Gastroesophageal sphincter (tissue), 4 donors: ENCODE results near the gene NOD2. TPM values are rescaled to one million over a fixed set of nuclear protein-coding genes. Genes with fewer than 3 reads are reported as not detected.

ENCODE experiments used
- ATAC-seq: fragments of 150-250 bp; one replicate; pipeline ENCODE4 v1.9.1; 2016; ENCODE audit warnings: mild to moderate bottlenecking, moderate library complexity
- H3K27ac ChIP-seq, 4 donors: fragments of 200-600 bp; sonication (generic) in 3 of 4; 1 replicate in 3 of 4; 2 replicates in 1 of 4; pipeline ENCODE4 v1.5.1; 2016 to 2019
- H3K27me3 ChIP-seq: fragments of 200-600 bp; sonication (generic); one replicate; pipeline ENCODE4 v1.5.1; 2019
- H3K36me3 ChIP-seq, 2 donors: fragments of 200-600 bp; sonication (generic); one replicate each; pipeline ENCODE4 v1.5.1; 2019; ENCODE audit warnings: control low read depth in 1 of 2
- H3K4me1 ChIP-seq, 3 donors: fragments of 200-600 bp; sonication (generic); 1 replicate in 2 of 3; 2 replicates in 1 of 3; pipeline ENCODE4 v1.5.1; 2016 to 2019; ENCODE audit warnings: control low read depth in 2 of 3
- H3K4me3 ChIP-seq, 2 donors: fragments of 200-600 bp; sonication (generic); one replicate each; pipeline ENCODE4 v1.5.1; 2019; ENCODE audit warnings: mild to moderate bottlenecking in 1 of 2, moderate library complexity in 1 of 2
- H3K9me3 ChIP-seq, 3 donors: fragments of 200-600 bp; sonication (generic); one replicate each; pipeline ENCODE4 v1.5.1; 2017 to 2019; ENCODE audit warnings: control low read depth in 2 of 3
- EP300 ChIP-seq: sonication (generic); formaldehyde crosslinking; IDR thresholded peaks from one replicate; pipeline ENCODE4 v1.6.1; 2017; ENCODE audit warnings: antibody characterized with exemption, mild to moderate bottlenecking
- POLR2A ChIP-seq, 2 donors: fragments of 450-650 bp; IDR thresholded peaks; one replicate each; pipeline ENCODE4 v1.6.1; 2017; ENCODE audit warnings: antibody characterized with exemption in 2 of 2, mild to moderate bottlenecking in 2 of 2, moderate library complexity in 1 of 2
- POLR2AphosphoS5 ChIP-seq: sonication (generic); formaldehyde crosslinking; IDR thresholded peaks from one replicate; pipeline ENCODE4 v1.6.1; 2017; ENCODE audit warnings: antibody characterized with exemption
- WGBS, 2 donors: methylation state at CpG; one replicate each; pipeline ENCODE4 v1.1.5; 2018; ENCODE audit warnings: low coverage in 1 of 2; 5-methylcytosine and 5-hydroxymethylcytosine counted together
- total RNA-seq, 4 donors: library from RNA; depleted of rRNA; stranded (reverse); fragments of >200 nt; gene quantifications; one replicate each; pipeline ENCODE4 v1.1.0, GENCODE V29; 2016
- TF ChIP-seq, protein P1 (sequence below), 4 experiments: fragments of 200-600 bp in 2 of 4; fragments of 450-650 bp in 2 of 4; sonication (generic) in 1 of 4; IDR thresholded peaks; one replicate each; pipeline ENCODE4 v1.5.1; 2017 to 2019; ENCODE audit warnings: antibody characterized with exemption in 4 of 4, mild to moderate bottlenecking in 2 of 4, moderate library complexity in 2 of 4

Gene NOD2
- total RNA-seq, 4 donors from 2014 or later, result 0.82 to 5.9 (median 3.5) TPM

DNA sequence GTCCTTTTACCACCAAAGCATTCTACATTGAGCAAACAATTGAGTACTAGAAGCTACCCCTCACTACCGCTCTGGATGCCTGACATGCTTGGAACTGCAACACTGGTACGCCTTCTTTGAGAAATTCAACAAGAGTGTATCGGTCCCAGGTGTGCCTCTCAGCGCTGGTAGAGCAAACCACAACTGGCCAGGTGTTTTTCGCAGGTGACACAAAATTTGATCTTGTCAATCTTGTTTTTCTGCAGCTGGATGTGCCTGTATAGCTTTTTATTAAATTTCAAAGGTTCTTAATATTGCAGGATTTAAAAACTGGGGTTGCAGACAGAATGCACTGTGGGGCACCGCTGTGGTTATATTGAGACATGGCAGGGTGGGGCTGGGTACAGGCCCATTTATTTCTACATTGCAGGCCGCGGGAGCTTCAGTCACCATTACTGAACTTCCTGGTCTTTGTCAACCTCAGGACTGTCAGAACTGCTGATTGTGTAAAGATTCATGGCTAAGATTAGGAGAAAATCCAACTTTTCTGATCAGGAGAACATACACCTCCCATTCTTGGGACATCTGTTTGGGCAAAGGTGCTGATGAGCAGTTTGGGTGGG lies 7.8 kb upstream of the NOD2 start:
- no peak for ATAC-seq
- Histone ChIP-seq H3K27ac (no peak overlapping the region), H3K4me3 (no peak overlapping the region), H3K27me3 (no peaks in the 10 kb centered on the region), H3K36me3 (no peaks in the 10 kb centered on the region), H3K9me3 (no peaks in the 10 kb centered on the region), H3K4me1 (no peaks in the 10 kb centered on the region)
- WGBS, 2 donors, result 86 to 96% methylated on average over 5 of the region's 8 CpGs
- TF ChIP-seq POLR2A (IDR thresholded peaks at IDR 0.05), result no peak
- no peak for TF ChIP-seq POLR2AphosphoS5
- no peak for TF ChIP-seq EP300
- TF ChIP-seq, protein P1, sequence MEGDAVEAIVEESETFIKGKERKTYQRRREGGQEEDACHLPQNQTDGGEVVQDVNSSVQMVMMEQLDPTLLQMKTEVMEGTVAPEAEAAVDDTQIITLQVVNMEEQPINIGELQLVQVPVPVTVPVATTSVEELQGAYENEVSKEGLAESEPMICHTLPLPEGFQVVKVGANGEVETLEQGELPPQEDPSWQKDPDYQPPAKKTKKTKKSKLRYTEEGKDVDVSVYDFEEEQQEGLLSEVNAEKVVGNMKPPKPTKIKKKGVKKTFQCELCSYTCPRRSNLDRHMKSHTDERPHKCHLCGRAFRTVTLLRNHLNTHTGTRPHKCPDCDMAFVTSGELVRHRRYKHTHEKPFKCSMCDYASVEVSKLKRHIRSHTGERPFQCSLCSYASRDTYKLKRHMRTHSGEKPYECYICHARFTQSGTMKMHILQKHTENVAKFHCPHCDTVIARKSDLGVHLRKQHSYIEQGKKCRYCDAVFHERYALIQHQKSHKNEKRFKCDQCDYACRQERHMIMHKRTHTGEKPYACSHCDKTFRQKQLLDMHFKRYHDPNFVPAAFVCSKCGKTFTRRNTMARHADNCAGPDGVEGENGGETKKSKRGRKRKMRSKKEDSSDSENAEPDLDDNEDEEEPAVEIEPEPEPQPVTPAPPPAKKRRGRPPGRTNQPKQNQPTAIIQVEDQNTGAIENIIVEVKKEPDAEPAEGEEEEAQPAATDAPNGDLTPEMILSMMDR (IDR thresholded peaks at IDR 0.05), result no peak

DNA sequence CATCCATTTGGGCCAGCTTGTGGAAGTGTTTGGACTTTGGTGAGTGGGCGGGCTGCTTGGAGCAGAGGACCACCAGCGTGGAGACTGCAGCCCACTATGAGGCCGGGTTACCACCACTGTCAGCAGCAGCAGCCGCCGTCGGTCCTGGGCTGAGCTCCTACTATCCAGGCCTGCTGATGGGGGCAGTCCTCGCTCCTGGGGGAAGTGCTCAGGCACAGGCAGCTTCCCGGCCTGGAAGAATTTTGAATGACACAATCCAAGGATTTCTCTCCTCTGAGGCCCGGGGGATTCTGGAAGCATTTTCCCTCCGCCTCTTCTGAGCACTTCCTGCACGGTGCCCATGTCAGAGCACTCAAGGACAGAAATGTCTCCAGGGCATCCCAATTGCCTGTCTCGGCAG lies 5.3 kb upstream of the NOD2 start:
- 31 to 50% methylated on average over 1 to 3 of the region's 12 CpGs for WGBS, 2 donors
- no peak for TF ChIP-seq POLR2A (IDR thresholded peaks at IDR 0.05)
- no peak for TF ChIP-seq EP300
- TF ChIP-seq, protein P1 (IDR thresholded peaks at IDR 0.05), result no peak
- no peak for TF ChIP-seq POLR2AphosphoS5
- Histone ChIP-seq H3K4me3 (no peak overlapping the region), H3K27ac (no peak overlapping the region), H3K27me3 (no peaks in the 10 kb centered on the region), H3K36me3 (no peaks in the 10 kb centered on the region), H3K4me1 (peaks cover 0 to 5% (median 0%) of the 10 kb centered on the region in 3 donors), H3K9me3 (no peaks in the 10 kb centered on the region)
- ATAC-seq, result no peak

DNA sequence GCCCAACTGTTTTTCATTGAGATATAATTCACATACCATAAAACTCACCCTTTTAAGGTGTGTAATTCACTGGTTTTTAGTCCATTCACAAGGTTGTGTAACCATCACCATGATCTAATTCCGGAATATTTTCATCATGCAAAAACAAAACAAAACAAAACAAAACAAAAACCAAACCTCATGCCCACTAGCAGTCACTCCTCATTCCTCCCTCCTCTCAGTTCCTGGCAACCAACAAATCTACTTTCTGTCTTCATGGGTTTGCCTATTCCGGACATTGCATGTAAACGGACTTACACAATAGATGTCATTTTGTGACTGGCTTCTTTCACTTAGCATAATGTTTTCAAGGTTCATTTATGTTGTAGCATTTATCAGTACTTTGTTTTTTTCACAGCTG lies 4.5 kb upstream of the NOD2 start:
- peaks cover 0 to 13% (median 0%) of the 10 kb centered on the region in 3 donors for H3K4me1 ChIP-seq
- H3K27ac ChIP-seq, result no peak overlapping the region
- no peaks in the 10 kb centered on the region for H3K9me3 ChIP-seq
- no peak overlapping the region for H3K4me3 ChIP-seq
- H3K27me3 ChIP-seq, result no peaks in the 10 kb centered on the region
- TF ChIP-seq, protein P1 (IDR thresholded peaks at IDR 0.05), result no peak
- TF ChIP-seq POLR2AphosphoS5 (no peak), POLR2A (IDR thresholded peaks at IDR 0.05) (no peak), EP300 (no peak)
- ATAC-seq, result no peak
- 62 to 74% methylated on average over 3 of the region's 3 CpGs for WGBS, 2 donors
- no peaks in the 10 kb centered on the region for H3K36me3 ChIP-seq

DNA sequence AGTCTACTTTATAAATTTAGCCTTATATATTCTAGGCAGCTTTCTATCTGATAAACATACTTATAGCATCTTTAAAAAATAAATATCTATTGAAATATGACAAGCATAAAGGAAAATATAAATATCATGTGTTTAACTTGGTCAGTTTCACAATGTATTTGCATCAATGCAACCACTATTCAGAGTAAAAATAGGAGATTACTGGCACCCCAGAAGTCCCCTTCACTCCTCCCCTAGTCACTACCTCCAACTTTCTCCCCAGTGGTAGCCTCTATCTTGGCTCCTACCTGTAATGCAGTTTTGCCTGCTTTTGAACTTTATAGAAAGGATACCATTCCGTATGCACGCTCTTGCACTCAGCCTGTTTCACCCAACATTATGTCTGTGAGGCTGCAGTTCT lies 3.2 kb upstream of the NOD2 start:
- H3K4me3 ChIP-seq, result no peak overlapping the region
- WGBS, 2 donors, result 82 to 90% methylated on average over 2 of the region's 2 CpGs
- no peak for TF ChIP-seq POLR2A (IDR thresholded peaks at IDR 0.05)
- TF ChIP-seq, protein P1 (IDR thresholded peaks at IDR 0.05), result no peak
- no peak for TF ChIP-seq EP300
- no peak for TF ChIP-seq POLR2AphosphoS5

DNA sequence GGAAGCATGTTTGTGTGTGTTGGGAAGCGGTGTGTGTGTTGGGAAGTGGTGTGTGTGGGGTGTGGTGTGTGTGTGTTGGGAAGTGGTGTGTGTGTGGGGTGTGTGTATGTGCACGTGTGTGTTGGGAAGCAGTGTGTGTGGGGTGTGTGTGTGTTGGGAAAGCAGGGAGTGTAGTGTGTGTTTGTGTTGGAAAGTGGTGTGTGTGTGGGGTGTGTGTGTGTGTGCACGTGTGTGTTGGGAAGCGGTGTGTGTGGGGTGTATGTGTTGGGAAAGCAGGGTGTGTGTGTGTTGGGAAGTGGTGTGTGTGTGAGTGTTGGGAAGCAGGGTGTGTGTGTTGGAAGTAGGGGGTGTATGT lies 785 bp upstream of the NOD2 start:
- no peak overlapping the region for H3K27ac ChIP-seq
- no peaks in the 10 kb centered on the region for H3K27me3 ChIP-seq
- H3K9me3 ChIP-seq, result no peaks in the 10 kb centered on the region
- H3K36me3 ChIP-seq, result no peaks in the 10 kb centered on the region
- no peak for ATAC-seq
- H3K4me3 ChIP-seq, result no peak overlapping the region
- 80 to 84% methylated on average over 4 of the region's 4 CpGs for WGBS, 2 donors
- TF ChIP-seq EP300 (no peak), POLR2AphosphoS5 (no peak), POLR2A (IDR thresholded peaks at IDR 0.05) (no peak)
- TF ChIP-seq, protein P1 (IDR thresholded peaks at IDR 0.05), result no peak
- peaks cover 0 to 44% (median 12%) of the 10 kb centered on the region in 3 donors for H3K4me1 ChIP-seq

More for the DNA sequence above, 3.2 kb upstream of the NOD2 start:
- ATAC-seq, result no peak
- Histone ChIP-seq H3K27me3 (no peaks in the 10 kb centered on the region), H3K9me3 (no peaks in the 10 kb centered on the region), H3K36me3 (no peaks in the 10 kb centered on the region), H3K4me1 (peaks cover 0 to 21% (median 0%) of the 10 kb centered on the region in 3 donors), H3K27ac (no peak overlapping the region)
